ENCODE data around the gene MTM1.

Gene MTM1

DNA sequence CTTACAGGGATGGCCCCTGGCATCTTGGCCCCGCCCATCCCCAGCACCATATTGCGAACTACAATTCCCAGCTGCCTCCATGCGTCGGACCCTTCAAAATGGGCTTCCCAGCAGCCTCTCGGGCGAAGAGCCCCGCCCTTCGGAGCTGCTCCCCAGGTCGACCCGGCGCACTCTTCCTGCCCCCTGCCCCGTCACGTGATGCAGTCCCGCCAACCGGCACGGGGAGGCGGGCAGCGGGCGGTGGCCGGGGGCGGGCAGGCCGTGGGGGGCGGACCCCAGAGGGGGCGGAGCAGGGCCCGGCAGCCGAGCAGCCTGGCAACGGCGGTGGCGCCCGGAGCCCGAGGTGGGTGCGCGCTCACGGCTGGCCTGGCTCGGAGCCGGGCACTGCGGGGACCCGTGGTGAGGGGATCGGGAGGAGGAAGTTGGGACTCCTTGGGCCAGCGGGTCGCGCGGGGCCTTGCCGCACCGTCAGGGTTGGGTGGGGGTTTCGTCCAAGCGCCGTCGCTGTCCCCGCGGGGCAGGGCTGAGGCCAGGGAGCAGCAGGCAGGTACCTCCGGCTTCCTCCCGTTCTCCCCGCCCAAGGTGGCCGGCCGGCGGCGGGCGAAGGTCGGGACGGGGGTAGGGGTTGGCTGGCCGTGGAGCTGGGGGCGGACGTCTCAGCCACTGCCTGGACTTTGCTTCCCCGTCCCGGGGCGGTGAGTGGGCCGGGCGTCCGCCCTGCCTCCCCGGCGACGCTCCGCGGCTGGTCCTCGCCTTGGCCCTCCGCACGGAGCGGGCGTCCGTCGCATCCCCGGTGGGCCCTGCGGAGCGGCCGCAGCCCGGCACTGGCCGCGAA lies at the start of gene MTM1:
Gene MTM1, plus strand, starts transcription at position 302 of the 835 bp plus-strand sequence. CDS start 23,994 bp downstream, outside the sequence.
- peak within 1 kb of the TSS; percentile 61 for H3K9ac ChIP-seq
- peak within 1 kb of the TSS; percentile 86 for H2AFZ ChIP-seq
- peaks cover 10% of the 10 kb centered on the region for H3K79me2 ChIP-seq
- no peaks in the 10 kb centered on the region for H3K27me3 ChIP-seq (ENCODE audit: control insufficient read depth, insufficient read depth, low read length)
- peak within 1 kb of the TSS; percentile 68 for H3K27ac ChIP-seq
- peak within 1 kb of the TSS; percentile 55 for H3K4me2 ChIP-seq (ENCODE audit: low read length)
- no peaks in the 10 kb centered on the region for H3K36me3 ChIP-seq (ENCODE audit: control insufficient read depth, insufficient read depth, low read length)
- H3K9me3 ChIP-seq (ENCODE audit: control insufficient read depth, low read length): no peaks in the 10 kb centered on the region
- H3K4me3 ChIP-seq (ENCODE audit: low read depth, low read length): peak within 1 kb of the TSS; percentile 70
- TF ChIP-seq, protein P1, sequence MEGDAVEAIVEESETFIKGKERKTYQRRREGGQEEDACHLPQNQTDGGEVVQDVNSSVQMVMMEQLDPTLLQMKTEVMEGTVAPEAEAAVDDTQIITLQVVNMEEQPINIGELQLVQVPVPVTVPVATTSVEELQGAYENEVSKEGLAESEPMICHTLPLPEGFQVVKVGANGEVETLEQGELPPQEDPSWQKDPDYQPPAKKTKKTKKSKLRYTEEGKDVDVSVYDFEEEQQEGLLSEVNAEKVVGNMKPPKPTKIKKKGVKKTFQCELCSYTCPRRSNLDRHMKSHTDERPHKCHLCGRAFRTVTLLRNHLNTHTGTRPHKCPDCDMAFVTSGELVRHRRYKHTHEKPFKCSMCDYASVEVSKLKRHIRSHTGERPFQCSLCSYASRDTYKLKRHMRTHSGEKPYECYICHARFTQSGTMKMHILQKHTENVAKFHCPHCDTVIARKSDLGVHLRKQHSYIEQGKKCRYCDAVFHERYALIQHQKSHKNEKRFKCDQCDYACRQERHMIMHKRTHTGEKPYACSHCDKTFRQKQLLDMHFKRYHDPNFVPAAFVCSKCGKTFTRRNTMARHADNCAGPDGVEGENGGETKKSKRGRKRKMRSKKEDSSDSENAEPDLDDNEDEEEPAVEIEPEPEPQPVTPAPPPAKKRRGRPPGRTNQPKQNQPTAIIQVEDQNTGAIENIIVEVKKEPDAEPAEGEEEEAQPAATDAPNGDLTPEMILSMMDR (IDR thresholded peaks at IDR 0.05): no peak
- H3K4me1 ChIP-seq: peaks cover 3% of the 10 kb centered on the region

DNA sequence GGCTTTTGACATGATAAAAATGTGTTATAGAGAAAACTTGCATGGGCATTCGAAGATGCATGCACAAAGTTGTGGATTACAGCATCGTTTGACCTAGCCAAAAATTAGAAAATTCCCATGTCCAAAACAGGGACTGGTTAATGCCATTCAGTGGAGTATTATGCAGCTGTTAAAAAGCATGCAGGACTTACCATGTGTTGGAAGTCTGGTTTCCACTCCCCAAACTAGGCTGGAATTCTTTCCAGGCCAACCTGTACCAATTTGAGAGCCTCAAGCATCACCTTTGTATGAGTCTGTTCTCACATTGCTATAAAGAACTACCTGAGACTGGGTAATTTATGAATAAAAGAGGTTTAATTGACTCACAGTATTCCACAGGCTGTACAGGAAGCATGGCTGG lies 45.9 kb upstream of the MTM1 start:
- Histone ChIP-seq H3K27me3 (ENCODE audit: control insufficient read depth, insufficient read depth, low read length) (no peaks in the 10 kb centered on the region), H3K9me3 (ENCODE audit: control insufficient read depth, low read length) (no peaks in the 10 kb centered on the region)
- TF ChIP-seq, protein P1 (IDR thresholded peaks at IDR 0.05): no peak

DNA sequence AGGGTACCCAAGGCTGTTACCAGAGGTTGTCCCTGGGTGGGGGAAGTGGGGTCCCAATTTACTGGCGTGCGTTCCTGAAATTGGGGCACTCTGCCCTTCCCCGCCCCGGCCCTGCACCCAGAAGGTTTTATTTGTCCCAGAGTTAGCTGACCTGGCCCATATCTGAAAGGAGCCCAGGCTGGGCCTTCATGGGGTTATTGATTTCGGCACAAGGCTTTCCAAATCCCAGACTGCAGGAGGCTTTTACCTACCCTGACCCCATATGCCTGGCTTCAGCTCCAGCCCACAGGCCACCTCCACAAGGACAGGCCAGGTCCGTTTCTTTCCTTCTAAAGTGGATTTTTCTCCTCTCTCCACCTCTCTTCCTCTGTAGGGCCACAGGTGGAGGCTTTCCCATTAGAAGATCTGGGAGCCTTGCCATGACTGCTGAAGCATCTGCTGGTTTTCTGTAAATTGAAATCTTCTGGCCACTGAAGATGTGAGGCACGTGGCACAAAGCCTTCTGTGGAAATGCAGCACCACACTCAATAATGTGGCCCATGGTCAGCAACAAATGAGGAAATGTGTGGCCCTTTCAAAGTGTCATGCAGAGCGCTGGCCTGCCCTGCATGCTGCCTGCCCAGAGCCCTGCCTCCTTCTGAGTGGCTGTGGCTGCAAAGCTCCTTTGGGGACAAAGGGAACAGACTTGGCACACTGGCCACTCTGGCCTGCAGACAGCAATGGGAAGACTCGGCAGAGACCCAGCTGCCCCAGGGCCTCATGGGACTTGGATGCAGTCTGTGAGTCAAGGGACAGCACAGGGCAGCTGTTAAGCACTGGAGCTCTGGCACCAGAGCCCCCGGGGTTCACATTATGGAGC lies 43.1 kb upstream of the MTM1 start:
- H3K36me3 ChIP-seq (ENCODE audit: control insufficient read depth, insufficient read depth, low read length): no peaks in the 10 kb centered on the region
- H3K9me3 ChIP-seq (ENCODE audit: control insufficient read depth, low read length): no peaks in the 10 kb centered on the region
- no peak overlapping the region for H3K9ac ChIP-seq
- TF ChIP-seq, protein P1 (IDR thresholded peaks at IDR 0.05): no peak
- H3K4me1 ChIP-seq: peaks cover 8% of the 10 kb centered on the region
- no peak overlapping the region for H3K4me3 ChIP-seq (ENCODE audit: low read depth, low read length)
- no peaks in the 10 kb centered on the region for H3K27me3 ChIP-seq (ENCODE audit: control insufficient read depth, insufficient read depth, low read length)
- no peak overlapping the region for H3K4me2 ChIP-seq (ENCODE audit: low read length)
- H3K27ac ChIP-seq: no peak overlapping the region
- H2AFZ ChIP-seq: no peak overlapping the region
- no peaks in the 10 kb centered on the region for H3K79me2 ChIP-seq

More for the DNA sequence above, 45.9 kb upstream of the MTM1 start:
- no peak overlapping the region for H3K27ac ChIP-seq
- no peak overlapping the region for H3K9ac ChIP-seq
- no peak overlapping the region for H2AFZ ChIP-seq
- H3K4me3 ChIP-seq (ENCODE audit: low read depth, low read length): no peak overlapping the region
- H3K4me1 ChIP-seq: peaks cover 4% of the 10 kb centered on the region
- no peak overlapping the region for H3K4me2 ChIP-seq (ENCODE audit: low read length)
- H3K36me3 ChIP-seq (ENCODE audit: control insufficient read depth, insufficient read depth, low read length): no peaks in the 10 kb centered on the region
- H3K79me2 ChIP-seq: no peaks in the 10 kb centered on the region

DNA sequence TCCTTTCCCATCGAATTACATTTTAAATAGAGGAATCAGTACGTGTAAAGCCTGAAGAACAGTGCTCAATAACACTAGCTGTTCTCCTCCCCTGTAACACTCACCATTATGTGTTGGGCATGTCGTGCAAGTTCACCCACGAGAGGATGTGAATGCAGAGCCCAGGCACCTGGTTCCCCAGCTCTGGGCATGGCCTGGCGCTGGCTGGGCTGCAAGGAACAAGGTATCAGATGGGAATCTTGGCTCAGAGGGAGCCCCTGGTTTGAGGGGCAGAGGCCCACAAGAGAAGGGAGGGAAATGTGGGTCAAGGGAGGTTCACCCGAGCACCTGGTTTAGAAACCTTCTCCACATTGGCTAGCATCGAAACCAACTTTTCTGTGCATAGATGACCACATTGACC lies 41.7 kb upstream of the MTM1 start:
- Histone ChIP-seq H3K27ac (peak overlapping the region; percentile 67), H3K4me2 (ENCODE audit: low read length) (no peak overlapping the region), H2AFZ (no peak overlapping the region), H3K9ac (no peak overlapping the region), H3K36me3 (ENCODE audit: control insufficient read depth, insufficient read depth, low read length) (no peaks in the 10 kb centered on the region), H3K79me2 (no peaks in the 10 kb centered on the region), H3K9me3 (ENCODE audit: control insufficient read depth, low read length) (no peaks in the 10 kb centered on the region), H3K4me1 (peaks cover 8% of the 10 kb centered on the region), H3K4me3 (ENCODE audit: low read depth, low read length) (no peak overlapping the region), H3K27me3 (ENCODE audit: control insufficient read depth, insufficient read depth, low read length) (no peaks in the 10 kb centered on the region)
- TF ChIP-seq, protein P1 (IDR thresholded peaks at IDR 0.05): no peak
